Measurements from ENCODE around the gene FRAT2. TPM values are rescaled to one million over a fixed set of nuclear protein-coding genes. Genes with fewer than 3 reads are reported as not detected.
A peak's percentile ranks its signal among the peaks of the same experiment; 100 is the strongest.

FRAT2 gene
- total RNA-seq, 4 donors from 2014 or later, result 9.3 to 28.7 (median 20.5) TPM

DNA sequence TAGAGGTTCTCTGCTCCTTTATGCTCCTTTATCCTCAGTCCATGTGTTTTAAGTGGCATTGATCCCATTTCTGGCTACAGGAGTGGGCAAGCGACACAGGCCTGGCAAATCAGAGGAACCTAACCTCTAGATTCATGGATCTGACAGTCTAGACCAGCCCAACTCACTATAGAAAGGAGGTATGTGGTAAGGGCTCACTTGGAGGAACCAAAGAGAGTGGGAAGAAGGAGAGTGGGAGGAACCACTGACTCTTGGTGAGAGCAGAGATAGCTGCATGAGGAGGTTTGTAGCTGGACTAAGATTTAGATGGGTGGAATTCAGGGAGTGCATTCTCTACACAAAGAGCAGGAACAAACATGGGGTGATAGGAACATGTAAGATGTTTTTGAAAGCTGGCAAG lies 27.1 kb downstream of the FRAT2 start:
- DNase-seq, result no peak
- ATAC-seq, result peak in 1 of 2 donors; percentile 21
- Histone ChIP-seq H3K27me3 (no peaks in the 10 kb centered on the region), H3K4me3 (no peak overlapping the region), H3K9me3 (no peaks in the 10 kb centered on the region), H3K36me3 (no peaks in the 10 kb centered on the region), H3K4me1 (peaks cover 9 to 17% of the 10 kb centered on the region in 2 donors), H3K27ac (peak overlapping the region in 2 of 4 donors; percentile 8 to 68)
- intact Hi-C loops (cut with DNase I; ENCODE audit: low total_unique reads) (no loop called here), in situ Hi-C loops (cut with MboI; ENCODE audit: low sequenced_read_pairs in 4 of 4) (no loop called here)
- no peak for TF ChIP-seq CTCF (IDR thresholded peaks at IDR 0.05 in 4 of 5, conservative IDR thresholded peaks at IDR 0.05 in 1 of 5)
- no peak for TF ChIP-seq POLR2A (IDR thresholded peaks at IDR 0.05)

DNA sequence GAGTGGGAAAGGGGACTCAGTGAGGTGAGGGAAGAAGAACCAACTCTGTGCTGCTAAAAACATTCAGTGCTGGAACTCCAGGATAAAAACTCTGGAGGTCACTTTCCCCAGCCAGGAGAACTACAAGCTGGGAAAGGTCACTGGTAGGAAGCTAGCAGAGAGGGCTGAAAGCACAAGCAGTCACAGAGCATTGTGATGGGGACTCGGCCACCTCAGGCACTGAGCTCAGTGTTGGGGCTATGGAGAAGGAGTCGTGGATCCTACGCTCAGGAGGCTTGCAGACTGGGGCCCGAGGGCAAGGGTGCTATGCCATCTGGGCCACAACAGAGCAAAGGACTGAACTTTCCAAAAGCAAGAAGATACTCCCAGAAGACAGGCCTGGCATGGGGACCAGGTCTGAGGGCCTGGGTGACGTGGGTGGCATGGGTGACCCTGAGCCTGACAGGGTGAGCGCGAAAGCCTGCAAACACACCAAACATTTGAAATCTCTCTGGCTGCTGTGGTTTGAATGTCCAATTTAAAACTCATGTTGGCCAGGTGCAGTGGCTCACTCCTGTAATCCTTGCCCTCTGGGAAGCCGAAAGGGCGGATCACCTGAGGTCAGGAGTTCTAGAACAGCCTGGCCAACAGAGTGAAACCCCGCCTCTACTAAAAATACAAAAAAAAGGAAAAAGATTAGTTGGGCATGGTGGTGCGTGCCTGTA lies 32.3 kb downstream of the FRAT2 start:
- no peaks in the 10 kb centered on the region for H3K9me3 ChIP-seq
- no peaks in the 10 kb centered on the region for H3K27me3 ChIP-seq
- H3K27ac ChIP-seq, result no peak overlapping the region
- ATAC-seq (no peak), DNase-seq (no peak)
- TF ChIP-seq POLR2A (IDR thresholded peaks at IDR 0.05) (no peak), CTCF (IDR thresholded peaks at IDR 0.05 in 4 of 5, conservative IDR thresholded peaks at IDR 0.05 in 1 of 5) (no peak)
- intact Hi-C loops (cut with DNase I; ENCODE audit: low total_unique reads) (no loop called here), in situ Hi-C loops (cut with MboI; ENCODE audit: low sequenced_read_pairs in 4 of 4) (no loop called here)
- no peaks in the 10 kb centered on the region for H3K36me3 ChIP-seq
- H3K4me1 ChIP-seq, result peaks cover 0 to 3% of the 10 kb centered on the region in 2 donors
- H3K4me3 ChIP-seq, result no peak overlapping the region

DNA sequence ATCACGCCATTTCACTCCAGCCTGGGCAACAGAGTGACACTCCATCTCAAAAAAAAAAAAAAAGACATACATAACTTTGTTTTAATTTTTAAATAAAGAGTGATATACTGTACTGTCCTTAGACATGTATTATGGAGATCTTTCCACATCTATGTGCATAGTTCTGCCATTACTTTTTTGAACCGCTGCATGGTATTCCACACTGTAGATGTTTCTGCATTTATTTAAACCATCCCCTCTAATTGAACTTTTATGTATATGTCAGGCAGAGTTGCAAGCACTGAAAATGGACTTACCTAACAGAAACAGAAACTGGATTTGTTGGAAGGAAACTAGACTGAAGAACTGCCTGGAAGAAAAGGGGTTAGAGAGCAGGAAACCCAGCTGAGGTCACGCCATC lies 33.5 kb downstream of the FRAT2 start:
- in situ Hi-C loops (cut with MboI; ENCODE audit: low sequenced_read_pairs in 4 of 4) (no loop called here), intact Hi-C loops (cut with DNase I; ENCODE audit: low total_unique reads) (no loop called here)
- ATAC-seq (no peak), DNase-seq (no peak)
- Histone ChIP-seq H3K4me3 (no peak overlapping the region), H3K4me1 (no peaks in the 10 kb centered on the region), H3K36me3 (no peaks in the 10 kb centered on the region), H3K27me3 (no peaks in the 10 kb centered on the region), H3K27ac (no peak overlapping the region), H3K9me3 (no peaks in the 10 kb centered on the region)
- TF ChIP-seq CTCF (IDR thresholded peaks at IDR 0.05 in 4 of 5, conservative IDR thresholded peaks at IDR 0.05 in 1 of 5) (no peak), POLR2A (IDR thresholded peaks at IDR 0.05) (no peak)

- ATAC-seq (no peak), DNase-seq (no peak)
- Histone ChIP-seq H3K27ac (no peak overlapping the region), H3K4me3 (no peak overlapping the region), H3K4me1 (no peaks in the 10 kb centered on the region), H3K9me3 (no peaks in the 10 kb centered on the region), H3K27me3 (no peaks in the 10 kb centered on the region), H3K36me3 (no peaks in the 10 kb centered on the region)
- intact Hi-C loops (cut with DNase I; ENCODE audit: low total_unique reads) (no loop called here), in situ Hi-C loops (cut with MboI; ENCODE audit: low sequenced_read_pairs in 4 of 4) (no loop called here)
- TF ChIP-seq CTCF (IDR thresholded peaks at IDR 0.05 in 4 of 5, conservative IDR thresholded peaks at IDR 0.05 in 1 of 5) (no peak), POLR2A (IDR thresholded peaks at IDR 0.05) (no peak)
Observed at GRCh38 chr10:97298223-97298571, 36.3 kb downstream of the FRAT2 start.
